NCI-H1436 treated with DMSO at 0.1 percent for 48 hours (cell line): ENCODE measurements around the gene ABCC1.
"Not testable (repeated sequence)": the region's sequence is repeated elsewhere in the genome, so short reads cannot be mapped to it uniquely, and the experiment has no call there.

Experiments
- DNase-seq: peaks from one replicate; lab custom pipeline; 2025; lab: John Stamatoyannopoulos, UW

The ABCC1 gene

DNA sequence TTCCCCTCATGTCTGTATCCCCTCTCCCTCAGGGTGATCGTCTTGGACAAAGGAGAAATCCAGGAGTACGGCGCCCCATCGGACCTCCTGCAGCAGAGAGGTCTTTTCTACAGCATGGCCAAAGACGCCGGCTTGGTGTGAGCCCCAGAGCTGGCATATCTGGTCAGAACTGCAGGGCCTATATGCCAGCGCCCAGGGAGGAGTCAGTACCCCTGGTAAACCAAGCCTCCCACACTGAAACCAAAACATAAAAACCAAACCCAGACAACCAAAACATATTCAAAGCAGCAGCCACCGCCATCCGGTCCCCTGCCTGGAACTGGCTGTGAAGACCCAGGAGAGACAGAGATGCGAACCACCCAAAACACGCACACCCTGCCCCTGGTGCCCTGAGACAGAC, 191.7 kb downstream of the ABCC1 start:
- no peak for DNase-seq

- DNase-seq: no peak
Measured at GRCh38 chr16:16141784-16142396, 192.5 kb downstream of the ABCC1 start.

DNA sequence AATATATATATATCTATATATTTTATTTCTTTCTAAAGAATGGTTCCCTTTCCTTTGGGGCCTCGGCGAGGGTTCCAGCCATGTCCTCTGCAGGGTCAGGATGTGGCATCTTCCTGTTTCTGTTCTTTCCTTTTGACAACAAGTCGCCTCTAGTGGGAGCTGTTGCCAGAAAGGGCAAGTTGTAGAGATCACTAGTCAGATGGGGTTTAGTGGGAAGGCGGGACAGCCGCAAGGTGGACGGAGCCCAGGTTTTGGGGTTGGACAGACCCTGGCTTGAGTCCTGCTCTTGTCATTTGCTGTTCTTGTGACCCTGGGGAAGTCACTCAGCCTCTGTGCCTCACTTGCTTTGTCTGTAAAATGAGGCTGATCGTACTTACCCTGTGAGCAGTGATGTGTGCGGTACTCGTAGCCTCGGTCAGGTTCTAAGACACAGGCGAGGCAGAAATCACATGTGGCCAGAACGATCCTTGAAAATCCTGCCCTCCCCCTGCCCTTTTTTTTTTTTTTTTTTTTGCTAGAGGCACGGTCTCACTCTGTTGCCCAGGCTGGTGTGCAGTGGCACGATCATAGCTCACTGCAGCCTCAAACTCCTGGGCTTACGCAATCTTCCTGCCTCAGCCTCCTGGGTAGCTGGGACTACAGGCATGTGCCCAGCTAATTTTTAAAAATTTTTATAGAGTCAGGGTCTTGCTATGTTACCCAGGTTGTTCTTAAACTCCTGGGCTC, 193.8 kb downstream of the ABCC1 start:
- DNase-seq: no peak

- DNase-seq: no peak
Measured at GRCh38 chr16:16143931-16144330, 194.5 kb downstream of the ABCC1 start.

DNA sequence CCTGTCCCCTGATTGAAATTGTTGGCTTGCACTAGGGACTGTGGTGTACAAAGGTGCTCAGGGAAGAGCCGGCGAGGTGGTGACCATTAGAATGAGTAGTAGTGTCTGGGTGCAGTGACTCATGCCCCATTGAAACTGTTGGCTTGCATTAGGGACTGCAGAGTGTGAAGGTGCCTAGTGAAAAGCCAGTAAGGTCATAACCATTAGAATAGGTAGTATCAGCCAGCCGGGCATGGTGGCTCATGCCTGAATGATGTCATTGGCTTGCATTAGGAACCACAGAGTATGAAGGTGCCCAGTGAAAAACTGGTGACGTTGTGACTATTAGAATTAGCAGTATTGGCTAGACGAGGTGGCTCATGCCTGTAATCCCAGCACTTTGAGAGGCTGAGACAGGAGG, 195.0 kb downstream of the ABCC1 start:
- no peak for DNase-seq

DNA sequence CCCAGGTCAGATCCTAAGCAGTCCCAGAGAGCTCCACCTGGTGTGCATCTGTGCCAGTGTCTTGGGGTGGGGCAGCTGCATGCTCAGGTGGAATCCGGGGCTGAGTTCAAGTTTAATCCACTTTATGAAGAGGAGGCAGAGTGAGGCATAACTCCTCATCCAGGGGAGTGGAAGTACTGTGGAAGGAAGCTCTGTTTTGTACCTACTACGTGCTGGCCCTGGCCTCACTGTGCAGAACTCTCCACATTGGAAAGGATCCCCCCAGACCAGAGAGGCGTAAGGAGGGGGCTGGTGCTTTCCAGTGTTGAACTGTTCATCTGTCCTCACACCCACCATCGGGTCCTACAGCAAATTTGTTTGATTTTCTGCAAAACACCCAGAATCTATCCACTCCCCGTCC, 195.9 kb downstream of the ABCC1 start:
- DNase-seq: no peak

- DNase-seq: no peak
Measured at GRCh38 chr16:16146380-16147315, 197.2 kb downstream of the ABCC1 start.

- DNase-seq: no peak
Measured at GRCh38 chr16:16147316-16147999, 198.0 kb downstream of the ABCC1 start.

- not testable (repeated sequence) for DNase-seq
Measured at GRCh38 chr16:16148000-16148599, 198.7 kb downstream of the ABCC1 start.

GRCh38 chr16:16148755-16149154, 199.3 kb downstream of the ABCC1 start:
- no peak for DNase-seq

DNA sequence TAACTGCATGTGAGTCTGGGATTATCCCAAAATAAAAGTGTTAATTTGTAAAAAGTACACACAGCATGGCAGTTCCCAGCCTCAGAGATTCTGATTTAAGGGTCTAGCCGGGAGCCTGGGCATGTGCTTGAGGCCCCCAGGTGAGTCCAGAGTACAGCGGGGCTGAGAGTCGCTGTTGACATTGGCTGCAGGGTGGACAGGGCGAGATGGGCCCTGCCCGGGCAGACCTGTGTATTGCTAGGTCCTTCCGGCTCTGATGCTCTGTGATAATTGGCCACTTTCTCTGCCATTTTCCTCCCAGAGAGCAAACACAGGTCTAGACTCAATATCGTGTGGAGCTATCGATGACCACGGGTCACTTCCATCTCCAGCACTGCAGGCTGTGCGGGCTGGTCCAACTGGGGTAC, 200.3 kb downstream of the ABCC1 start:
- no peak for DNase-seq

DNA sequence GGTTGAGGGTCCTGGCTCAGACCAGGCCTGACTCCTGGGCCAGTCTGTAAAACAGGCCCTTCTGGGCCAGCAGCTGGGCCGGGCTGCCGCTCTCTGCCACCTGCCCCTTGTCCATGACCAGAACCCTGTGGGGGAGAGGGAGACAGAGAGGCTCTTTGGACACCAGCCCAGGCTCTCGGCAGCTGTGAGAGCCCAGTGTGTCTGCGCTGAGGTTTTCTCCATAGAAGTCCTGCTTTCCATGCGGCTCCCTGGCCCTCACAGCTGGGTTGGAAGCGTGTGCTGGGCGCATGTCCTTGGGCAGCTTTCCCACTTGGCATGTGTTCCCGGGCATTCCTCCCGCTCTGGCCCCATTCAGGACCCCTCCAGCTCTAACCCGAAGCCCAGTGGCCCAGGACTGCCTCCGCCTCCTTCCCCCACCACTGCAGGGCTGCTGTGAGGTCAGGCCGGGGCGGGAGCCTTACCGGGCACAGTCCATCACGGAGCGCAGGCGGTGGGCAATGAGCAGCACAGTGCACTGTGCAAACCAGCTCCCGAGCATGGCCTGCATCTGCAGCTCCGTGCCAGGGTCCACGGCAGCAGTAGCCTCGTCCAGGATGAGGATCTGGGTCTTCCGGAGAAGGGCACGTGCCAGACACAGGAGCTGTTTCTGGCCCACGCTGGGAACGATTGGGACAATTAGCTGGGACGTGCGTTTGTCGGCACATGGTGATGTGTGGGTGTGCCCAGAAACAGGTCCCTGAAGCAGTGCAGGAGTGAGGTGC, 200.9 kb downstream of the ABCC1 start:
- DNase-seq: no peak

- DNase-seq: no peak
Measured at GRCh38 chr16:16150878-16151152, 201.4 kb downstream of the ABCC1 start.

GRCh38 chr16:16151315-16151714, 201.9 kb downstream of the ABCC1 start:
- DNase-seq: no peak

DNA sequence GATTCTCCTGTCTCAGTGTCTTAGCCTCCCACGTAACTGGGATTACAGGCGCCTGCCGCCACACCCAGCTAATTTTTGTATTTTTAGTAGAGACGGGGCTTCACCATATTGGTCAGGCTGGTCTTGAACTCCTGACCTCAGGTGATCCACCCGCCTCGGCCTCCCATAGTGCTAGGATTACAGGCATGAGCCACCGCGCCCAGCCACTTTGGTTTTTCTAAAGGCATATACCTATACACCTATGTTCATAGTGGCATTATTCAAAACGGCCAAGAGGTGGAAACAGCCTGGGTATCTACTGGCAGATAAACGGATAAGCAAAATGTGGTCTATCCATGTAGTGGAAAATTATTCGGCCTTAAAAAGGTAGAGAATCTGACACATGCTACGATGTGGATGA, 203.6 kb downstream of the ABCC1 start:
- not testable (repeated sequence) for DNase-seq

GRCh38 chr16:16154281-16154951, 205.0 kb downstream of the ABCC1 start:
- no peak for DNase-seq

DNA sequence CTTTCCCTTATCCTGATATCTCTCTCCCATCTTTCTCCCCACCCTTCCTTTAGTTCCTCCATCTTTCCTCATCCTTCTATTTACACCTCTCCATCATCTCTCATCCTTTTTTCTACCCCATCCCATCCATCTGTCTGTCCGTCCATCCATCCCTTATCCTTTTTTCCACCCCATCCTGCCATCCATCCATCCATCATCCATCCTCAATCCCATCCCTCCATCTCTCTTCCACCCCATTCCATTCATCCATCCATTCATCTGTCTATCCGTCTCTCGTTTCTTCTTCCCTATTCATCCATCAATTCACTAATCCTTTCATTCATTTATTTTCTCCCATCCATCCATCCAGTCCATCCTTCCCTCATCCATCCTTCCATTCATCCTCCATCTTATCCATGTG, 205.8 kb downstream of the ABCC1 start:
- no peak for DNase-seq

DNA sequence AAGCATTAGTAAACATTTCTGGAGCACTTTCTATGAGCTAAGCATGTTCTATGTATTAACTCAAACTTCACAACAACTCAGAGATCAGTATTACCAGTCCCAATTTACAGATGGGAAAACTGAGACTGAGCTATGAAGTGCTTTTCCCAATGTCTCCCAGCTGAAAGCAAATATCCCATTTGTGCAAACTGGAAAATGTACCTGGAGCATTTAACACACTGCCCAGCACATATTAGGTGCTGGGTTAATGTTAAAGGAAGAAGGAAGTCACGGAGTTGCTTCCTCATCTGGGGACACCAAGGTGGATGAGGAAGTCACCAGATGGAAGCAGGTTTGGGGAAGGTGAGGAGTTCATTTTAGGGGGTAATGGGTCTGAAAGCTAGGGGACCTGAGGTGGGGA, 207.8 kb downstream of the ABCC1 start:
- DNase-seq: no peak

DNA sequence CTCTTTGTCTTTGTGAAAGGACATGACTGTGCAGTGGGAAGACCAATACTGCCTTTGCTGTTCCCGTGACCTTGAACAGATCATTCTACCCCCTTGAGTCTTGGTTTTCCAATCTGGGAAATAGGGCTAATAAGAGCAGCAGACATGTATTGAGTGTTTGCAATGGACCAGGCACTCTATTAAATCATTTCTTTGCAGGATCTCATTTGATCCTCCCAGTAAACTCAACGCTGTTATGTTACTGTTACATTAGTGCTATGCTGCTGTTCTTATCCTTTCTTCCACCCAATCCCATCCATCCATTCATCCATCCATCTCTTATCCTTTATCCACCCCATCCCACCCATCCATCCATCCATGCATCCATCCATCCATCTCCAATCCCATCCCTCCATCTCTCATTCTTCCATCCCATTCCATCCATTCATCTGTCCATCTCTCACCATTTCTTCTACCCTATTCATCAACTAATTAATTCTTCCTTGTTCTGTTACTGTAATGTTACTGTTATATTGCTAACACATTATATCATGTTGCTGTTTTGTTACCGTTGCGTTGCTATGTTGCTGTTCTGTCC, 208.8 kb downstream of the ABCC1 start:
- DNase-seq: no peak

- no peak for DNase-seq
Measured at GRCh38 chr16:16158741-16159374, 209.4 kb downstream of the ABCC1 start.
